ENCODE results near the gene GADL1.

GADL1 gene

GRCh38 chr3:30878862-30879261, 15.6 kb downstream of the GADL1 start:
- DNase-seq (ENCODE audit: low read depth in 2 of 2): no peak

DNA sequence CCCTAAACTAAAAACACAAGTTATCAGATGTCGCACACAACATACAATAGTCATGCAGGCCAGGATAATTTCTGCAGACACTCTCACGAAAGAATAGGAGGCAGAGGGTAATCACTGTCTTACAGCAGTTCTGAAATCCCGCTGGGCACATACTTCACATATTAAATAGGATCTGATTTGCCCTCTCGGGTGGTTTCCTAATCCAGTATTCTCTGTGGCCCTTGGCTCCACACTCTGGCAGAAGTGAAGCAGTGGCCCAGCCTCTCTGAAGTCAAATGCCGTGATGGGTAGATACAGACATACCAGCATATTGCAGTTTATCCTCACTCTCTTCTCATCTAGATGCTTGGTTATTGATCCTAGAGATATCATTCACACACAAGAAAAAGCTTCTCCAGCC, 19.0 kb downstream of the GADL1 start:
- no peak for DNase-seq (ENCODE audit: low read depth in 2 of 2)

DNA sequence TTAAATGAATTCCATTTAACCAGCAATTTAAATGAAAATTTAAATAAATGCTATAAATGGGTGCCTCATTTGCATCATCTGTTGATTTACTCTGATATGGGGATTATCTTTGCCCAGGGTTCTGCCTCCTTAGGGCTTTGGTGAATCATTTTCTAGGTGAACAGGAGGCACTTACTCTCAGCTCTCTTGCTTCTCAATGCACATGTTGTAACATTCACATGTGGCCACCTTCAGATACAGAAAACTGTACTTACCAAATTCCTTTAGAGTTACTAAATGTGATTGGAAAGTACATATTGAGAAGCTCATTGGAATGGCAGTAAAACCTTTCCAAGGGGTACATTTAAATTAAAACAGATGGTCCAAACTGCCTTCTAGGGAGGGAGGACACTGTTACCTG, 20.8 kb downstream of the GADL1 start:
- no peak for DNase-seq (ENCODE audit: low read depth in 2 of 2)

GRCh38 chr3:30872879-30873278, 21.6 kb downstream of the GADL1 start:
- DNase-seq (ENCODE audit: low read depth in 2 of 2): no peak

GRCh38 chr3:30871720-30872119, 22.7 kb downstream of the GADL1 start:
- no peak for DNase-seq (ENCODE audit: low read depth in 2 of 2)

GRCh38 chr3:30864836-30865235, 29.6 kb downstream of the GADL1 start:
- DNase-seq (ENCODE audit: low read depth in 2 of 2): no peak

DNA sequence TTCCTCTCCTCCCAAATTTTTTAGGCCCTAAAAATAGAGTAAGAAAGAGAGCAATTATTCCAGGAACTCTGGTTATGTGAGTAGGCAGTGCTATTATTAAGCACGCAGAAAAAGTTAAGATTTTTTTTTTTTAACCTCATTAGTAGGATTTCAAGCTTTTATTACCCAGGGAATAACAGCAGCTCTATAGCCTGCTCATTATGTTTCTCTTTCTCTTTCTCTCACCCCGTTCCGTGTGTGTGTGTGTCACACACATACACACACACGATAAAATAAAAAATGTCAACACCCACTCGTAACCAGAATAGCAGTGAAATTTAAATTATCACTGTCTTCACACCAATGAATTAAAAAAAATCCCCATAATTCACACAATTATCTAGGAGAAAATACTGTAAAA, 30.3 kb downstream of the GADL1 start:
- no peak for DNase-seq (ENCODE audit: low read depth in 2 of 2)

DNA sequence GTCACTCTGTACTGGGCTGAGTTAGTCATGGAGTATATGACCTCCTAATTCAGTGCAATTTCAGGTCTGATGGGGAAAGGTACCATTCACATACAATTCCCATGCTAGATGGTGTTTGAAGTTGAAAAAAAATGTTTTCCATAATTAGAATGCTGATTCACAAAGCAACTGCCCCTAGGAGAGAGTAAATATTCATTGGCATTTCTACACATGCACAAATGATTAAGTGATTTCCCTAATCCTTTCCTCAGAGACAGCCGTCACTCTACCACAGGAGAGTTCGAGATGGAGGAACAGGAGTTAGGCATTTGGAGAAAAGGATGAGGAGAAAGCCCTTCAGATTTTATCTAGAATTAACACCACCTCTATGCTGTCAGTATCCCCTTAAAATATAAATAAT, 32.5 kb downstream of the GADL1 start:
- DNase-seq (ENCODE audit: low read depth in 2 of 2): no peak

GRCh38 chr3:30858894-30859389, 35.5 kb downstream of the GADL1 start:
- no peak for DNase-seq (ENCODE audit: low read depth in 2 of 2)

GRCh38 chr3:30855400-30856292, 38.8 kb downstream of the GADL1 start:
- no peak for DNase-seq (ENCODE audit: low read depth in 2 of 2)

GRCh38 chr3:30852833-30853232, 41.6 kb downstream of the GADL1 start:
- no peak for DNase-seq (ENCODE audit: low read depth in 2 of 2)

DNA sequence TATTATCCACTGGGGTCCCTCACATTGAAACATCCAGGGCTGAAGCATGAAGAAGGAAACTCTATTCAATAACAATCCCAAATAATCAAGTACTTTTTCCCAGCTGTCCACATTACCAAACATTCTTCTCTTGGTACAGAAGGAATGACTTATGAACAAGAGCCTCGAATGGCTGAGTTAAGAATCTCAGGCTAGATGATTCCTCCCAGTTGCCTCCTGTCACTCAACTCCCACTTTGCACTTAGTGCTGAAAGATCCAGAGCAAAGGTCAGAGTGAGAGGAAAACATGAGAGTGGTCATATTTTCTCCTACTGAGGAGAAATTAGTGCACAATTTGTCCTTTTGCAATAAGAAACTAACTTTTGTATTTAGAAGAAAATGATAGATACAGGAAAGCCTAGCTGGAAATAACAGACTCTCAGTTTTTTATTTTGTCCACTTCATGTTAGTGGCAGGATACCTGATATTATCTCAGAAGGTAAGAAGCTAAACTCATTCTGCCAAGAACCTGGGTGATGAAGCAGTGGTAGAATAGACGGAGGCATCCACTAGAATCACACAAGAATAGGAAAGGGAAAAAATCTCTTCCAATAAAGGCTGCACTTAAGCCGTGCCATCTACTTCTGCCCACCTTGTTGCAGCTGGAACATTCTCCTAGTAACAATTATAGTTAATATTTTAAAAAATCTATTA, 46.2 kb downstream of the GADL1 start:
- DNase-seq (ENCODE audit: low read depth in 2 of 2): no peak

DNA sequence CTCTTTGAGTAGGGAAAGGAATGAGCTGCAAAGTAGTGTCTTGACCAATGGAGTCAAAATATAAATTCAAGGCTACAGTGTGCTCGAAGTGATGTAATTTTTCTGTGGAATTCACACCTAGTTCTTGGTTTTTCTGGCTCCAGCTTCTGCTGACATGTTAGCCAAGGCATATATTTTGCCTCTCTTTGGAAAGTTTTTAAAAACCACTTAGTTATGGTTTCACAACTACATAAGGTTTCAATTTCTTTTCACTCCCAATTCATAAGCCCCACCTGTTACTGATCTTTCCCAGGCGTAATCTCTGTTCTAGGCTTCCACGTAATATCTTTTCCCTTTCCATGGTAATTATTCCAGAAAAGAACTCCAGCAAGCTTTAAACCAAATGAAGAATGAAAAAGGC, 46.9 kb downstream of the GADL1 start:
- DNase-seq (ENCODE audit: low read depth in 2 of 2): no peak

- no peak for DNase-seq (ENCODE audit: low read depth in 2 of 2)
Measured at GRCh38 chr3:30845606-30846005, 48.9 kb downstream of the GADL1 start.

- DNase-seq (ENCODE audit: low read depth in 2 of 2): no peak
Measured at GRCh38 chr3:30843877-30844276, 50.6 kb downstream of the GADL1 start.

- no peak for DNase-seq (ENCODE audit: low read depth in 2 of 2)
Measured at GRCh38 chr3:30836141-30836540, 58.3 kb downstream of the GADL1 start.

DNA sequence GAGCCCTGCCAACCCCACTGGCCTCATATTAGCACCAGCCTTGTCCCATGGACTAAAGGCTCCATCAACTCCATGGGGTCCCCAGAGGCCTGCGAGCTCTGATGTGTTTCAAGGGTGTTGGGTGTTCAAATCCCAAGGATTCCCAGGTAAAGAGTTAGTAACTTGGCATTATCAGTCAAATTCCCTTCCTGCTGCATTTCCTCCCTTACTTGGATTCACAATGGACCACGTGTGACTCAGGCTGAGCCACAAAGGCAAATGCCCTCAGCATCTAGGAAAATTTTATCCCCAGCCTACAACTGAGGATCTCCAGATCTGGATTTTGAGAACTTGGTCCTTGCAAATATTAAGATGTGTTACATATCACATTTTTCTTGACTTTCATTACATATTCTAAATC, 58.8 kb downstream of the GADL1 start:
- DNase-seq (ENCODE audit: low read depth in 2 of 2): no peak

GRCh38 chr3:30832961-30833575, 61.4 kb downstream of the GADL1 start:
- DNase-seq (ENCODE audit: low read depth in 2 of 2): no peak

DNA sequence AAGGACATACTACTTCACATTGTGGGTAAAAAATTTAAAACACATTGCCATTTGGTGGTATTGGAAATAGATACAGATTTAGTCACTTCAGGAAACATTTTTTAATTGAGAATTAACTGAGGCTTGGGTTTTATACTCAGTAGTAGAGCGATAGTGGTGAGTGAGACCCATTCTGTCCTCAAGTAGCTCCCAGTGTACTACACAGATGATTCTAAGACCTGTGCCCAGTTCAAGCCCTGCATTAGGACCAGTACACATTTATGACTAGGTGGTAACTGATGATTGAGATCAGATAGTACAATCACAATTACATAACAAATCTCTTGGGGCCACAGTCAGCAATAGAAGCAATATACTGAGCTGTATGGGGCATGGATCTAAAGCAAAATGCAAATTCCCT, 67.4 kb downstream of the GADL1 start:
- DNase-seq (ENCODE audit: low read depth in 2 of 2): no peak

GRCh38 chr3:30826531-30826942, 67.9 kb downstream of the GADL1 start:
- DNase-seq (ENCODE audit: low read depth in 2 of 2): no peak

DNA sequence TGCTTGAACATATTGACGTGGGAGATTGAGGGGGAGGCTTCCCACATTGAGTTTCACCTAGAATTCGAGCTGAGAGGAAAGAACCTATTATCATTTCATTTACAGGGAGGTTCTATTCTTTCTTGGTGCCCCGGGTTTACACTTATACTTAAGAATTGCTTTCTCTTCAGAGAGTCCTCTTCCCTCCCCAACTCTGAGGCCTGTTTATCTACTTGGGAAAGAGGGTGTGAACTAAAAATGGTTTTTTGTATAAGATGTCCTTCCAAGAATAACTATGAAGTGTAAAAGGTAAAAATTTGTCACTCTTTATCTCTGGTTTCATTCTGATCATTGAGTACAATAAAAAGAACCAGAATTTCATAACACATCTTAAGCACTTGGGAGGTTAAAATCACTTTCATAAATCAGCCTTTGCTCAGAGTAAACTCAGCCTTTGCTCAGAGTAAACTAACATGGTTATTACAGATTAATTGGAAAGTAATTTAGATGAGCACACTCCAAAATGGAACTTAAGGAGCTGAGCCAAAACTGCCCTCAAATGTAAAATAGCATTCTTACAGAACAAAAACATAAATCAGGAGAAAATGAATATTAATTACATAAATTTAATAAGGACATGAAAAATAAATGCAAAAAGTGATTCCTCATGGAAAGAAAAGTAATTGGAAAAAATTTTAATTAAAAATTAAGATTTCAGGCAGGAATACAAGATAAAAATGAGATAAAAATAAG, 75.2 kb downstream of the GADL1 start:
- no peak for DNase-seq (ENCODE audit: low read depth in 2 of 2)

GRCh38 chr3:30813734-30814133, 80.7 kb downstream of the GADL1 start:
- no peak for DNase-seq (ENCODE audit: low read depth in 2 of 2)
